ENCODE data around the gene BMP8A.
"Not testable (repeated sequence)": the region's sequence is repeated elsewhere in the genome, so short reads cannot be mapped to it uniquely, and the experiment has no call there.

Gene BMP8A

DNA sequence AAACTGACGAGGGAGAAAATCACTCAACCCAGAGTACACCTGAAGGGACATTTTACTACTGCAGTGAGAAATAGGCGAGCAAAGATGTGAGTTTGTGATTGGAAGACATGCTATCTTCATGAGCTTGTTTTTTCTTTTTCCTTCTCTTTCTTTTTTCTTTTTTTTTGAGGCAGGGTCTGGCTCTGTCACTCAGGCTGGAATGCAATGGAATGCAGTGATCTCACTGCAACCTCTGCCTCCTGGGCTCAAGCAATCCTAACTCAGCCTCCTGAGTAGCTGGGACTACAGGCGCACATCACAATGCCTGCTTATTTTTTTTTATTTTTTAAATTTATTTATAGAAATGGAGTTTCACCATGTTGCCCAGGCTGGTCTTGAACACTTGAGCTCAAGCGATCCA, 25.4 kb downstream of the BMP8A start:
- not testable (repeated sequence) for H3K27me3 ChIP-seq (ENCODE audit: insufficient read depth, poor library complexity, severe bottlenecking); H3K4me3 ChIP-seq (replicated peaks; ENCODE audit: insufficient read depth, low read length); H3K27ac ChIP-seq (replicated peaks); DNase-seq (ENCODE audit: low read depth in 1 of 2, low spot score in 1 of 2)

DNA sequence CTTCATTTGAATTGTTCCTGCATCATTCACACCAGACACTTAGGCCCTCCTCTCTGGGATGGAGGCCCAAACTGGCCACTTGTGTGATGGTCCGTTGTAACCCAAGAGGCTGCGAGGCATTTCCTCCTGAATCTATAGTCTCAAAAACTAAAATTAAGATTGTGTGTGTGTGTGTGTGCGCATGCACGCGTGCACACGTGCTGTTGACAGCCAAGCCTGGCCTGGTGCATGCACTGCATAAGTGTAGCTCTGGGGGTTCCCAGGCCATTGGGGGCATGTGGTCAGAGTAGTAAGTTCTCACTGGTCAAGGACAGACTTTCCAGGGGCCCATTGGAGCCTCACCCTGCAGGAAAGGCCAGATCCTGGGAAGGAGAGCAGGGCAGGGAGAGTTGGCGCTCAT, 26.5 kb downstream of the BMP8A start:
- DNase-seq (ENCODE audit: low read depth in 1 of 2, low spot score in 1 of 2); H3K4me3 ChIP-seq (replicated peaks; ENCODE audit: insufficient read depth, low read length); H3K27ac ChIP-seq (replicated peaks); H3K27me3 ChIP-seq (ENCODE audit: insufficient read depth, poor library complexity, severe bottlenecking): not testable (repeated sequence)

DNA sequence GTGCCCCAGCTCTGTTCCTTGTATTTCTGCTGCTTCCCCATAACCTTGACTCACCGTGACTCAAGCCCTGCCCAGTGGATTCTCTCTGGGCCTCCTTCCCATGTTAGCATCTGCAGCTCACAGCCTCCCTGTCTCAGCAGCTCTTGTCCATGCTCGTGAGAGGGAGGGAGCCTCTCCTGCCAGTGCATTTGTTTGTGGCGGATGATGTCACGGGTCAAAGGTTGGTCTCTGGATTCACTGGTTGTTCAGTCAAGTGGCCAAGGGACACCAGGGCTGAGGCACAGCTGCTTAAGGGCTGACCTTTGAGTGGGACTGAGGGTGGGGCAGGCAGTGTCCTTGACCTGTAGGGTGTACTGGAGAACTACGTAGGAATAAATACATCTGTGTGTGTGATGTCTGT, 27.9 kb downstream of the BMP8A start:
- not testable (repeated sequence) for H3K27me3 ChIP-seq (ENCODE audit: insufficient read depth, poor library complexity, severe bottlenecking); DNase-seq (ENCODE audit: low read depth in 1 of 2, low spot score in 1 of 2); H3K27ac ChIP-seq (replicated peaks)

DNA sequence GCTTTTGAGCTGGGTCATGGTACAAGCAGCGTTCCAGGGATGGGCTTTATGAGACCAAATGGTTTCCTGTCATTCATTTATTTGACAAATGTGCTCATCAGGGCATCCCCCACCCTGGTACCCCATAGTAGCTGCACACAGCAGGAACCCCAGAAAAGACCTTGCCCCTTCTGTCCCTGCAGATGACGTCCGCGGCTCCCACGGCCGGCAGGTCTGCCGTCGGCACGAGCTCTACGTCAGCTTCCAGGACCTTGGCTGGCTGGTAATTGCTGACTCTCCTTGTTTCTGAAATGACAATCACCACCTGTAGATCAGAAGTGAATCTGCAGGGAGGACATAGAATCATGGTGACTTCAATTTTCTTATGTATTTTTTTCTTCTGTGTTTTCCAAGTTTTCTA, 30.8 kb downstream of the BMP8A start:
- not testable (repeated sequence) for DNase-seq (ENCODE audit: low read depth in 1 of 2, low spot score in 1 of 2); H3K27me3 ChIP-seq (ENCODE audit: insufficient read depth, poor library complexity, severe bottlenecking); H3K4me3 ChIP-seq (replicated peaks; ENCODE audit: insufficient read depth, low read length); H3K27ac ChIP-seq (replicated peaks)

More for the DNA sequence above, 27.9 kb downstream of the BMP8A start:
- not testable (repeated sequence) for H3K4me3 ChIP-seq (replicated peaks; ENCODE audit: insufficient read depth, low read length)

DNA sequence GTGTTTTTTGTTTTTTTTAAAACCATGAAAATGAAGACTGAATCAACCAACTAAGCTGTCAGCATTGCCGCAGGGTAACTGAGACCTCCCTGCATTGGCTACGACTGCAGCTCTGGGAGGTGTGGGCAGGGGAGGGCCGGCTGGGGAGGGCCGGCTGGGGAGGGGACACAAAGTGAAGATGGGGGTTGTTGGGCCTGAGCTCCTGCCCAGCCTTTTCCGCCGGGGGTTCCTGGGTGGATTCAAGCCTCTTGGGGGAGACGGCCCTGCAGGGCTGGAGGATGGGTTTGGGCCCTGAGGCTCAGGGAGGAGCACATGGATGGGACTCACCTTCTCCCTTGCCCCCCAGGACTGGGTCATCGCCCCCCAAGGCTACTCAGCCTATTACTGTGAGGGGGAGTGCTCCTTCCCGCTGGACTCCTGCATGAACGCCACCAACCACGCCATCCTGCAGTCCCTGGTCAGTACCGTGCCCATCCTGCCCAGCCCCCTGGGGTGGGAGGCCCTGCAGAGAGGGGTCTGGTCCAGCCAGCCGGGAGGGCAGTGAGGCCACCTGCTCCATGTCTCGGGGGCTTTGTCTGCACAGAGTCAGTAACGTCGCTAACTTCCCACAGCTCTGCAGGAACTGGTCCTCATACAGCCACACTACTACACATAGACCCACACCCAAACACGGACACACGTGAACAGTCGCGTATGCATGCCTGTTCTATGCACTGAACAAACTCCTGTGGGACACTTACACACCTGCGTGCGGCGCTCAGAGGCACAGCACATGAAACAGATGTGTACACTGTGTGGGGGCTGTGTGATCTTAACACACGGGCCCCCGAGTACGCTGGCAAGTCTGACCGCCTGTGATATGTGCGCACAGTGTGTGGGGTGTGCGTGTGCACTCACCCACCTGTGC, 31.5 kb downstream of the BMP8A start:
- Histone ChIP-seq H3K4me3 (replicated peaks; ENCODE audit: insufficient read depth, low read length) (no peak overlapping the region), H3K27ac (replicated peaks) (no peak overlapping the region), H3K27me3 (ENCODE audit: insufficient read depth, poor library complexity, severe bottlenecking) (no peaks in the 10 kb centered on the region)
- TF ChIP-seq POLR2AphosphoS5 (IDR thresholded peaks at IDR 0.05; ENCODE audit: low read depth) (peak; percentile 45; the same call in 1 of the 2 replicates), GABPA (IDR thresholded peaks at IDR 0.05; ENCODE audit: low read depth) (no peak)
- no peak for DNase-seq (ENCODE audit: low read depth in 1 of 2, low spot score in 1 of 2)

DNA sequence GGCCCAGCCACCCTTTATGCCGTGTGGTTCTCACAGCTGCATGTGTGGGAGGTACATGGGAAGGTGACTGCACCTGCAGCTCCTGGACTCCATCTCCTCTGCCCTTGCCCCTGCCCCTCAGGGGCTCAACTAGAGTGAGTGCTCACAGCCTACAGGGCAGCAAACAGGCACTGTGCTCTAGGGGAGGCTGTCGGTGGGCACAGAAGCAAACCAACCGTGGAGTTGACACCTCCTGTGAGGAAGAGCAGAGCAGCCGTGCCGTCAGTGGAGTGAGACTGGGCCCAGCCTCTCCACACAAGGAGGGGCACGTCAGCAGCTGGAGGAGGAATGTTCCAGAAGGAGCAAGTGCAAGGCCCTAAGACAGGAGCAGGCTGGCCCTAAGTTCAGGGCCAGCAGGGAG, 32.7 kb downstream of the BMP8A start:
- DNase-seq (ENCODE audit: low read depth in 1 of 2, low spot score in 1 of 2) = no peak
- H3K27me3 ChIP-seq (ENCODE audit: insufficient read depth, poor library complexity, severe bottlenecking) = no peaks in the 10 kb centered on the region
- no peak overlapping the region for H3K27ac ChIP-seq (replicated peaks)
- no peak for TF ChIP-seq GABPA (IDR thresholded peaks at IDR 0.05; ENCODE audit: low read depth)
- TF ChIP-seq, protein P1, sequence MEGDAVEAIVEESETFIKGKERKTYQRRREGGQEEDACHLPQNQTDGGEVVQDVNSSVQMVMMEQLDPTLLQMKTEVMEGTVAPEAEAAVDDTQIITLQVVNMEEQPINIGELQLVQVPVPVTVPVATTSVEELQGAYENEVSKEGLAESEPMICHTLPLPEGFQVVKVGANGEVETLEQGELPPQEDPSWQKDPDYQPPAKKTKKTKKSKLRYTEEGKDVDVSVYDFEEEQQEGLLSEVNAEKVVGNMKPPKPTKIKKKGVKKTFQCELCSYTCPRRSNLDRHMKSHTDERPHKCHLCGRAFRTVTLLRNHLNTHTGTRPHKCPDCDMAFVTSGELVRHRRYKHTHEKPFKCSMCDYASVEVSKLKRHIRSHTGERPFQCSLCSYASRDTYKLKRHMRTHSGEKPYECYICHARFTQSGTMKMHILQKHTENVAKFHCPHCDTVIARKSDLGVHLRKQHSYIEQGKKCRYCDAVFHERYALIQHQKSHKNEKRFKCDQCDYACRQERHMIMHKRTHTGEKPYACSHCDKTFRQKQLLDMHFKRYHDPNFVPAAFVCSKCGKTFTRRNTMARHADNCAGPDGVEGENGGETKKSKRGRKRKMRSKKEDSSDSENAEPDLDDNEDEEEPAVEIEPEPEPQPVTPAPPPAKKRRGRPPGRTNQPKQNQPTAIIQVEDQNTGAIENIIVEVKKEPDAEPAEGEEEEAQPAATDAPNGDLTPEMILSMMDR (IDR thresholded peaks at IDR 0.05; ENCODE audit: insufficient read depth, low read length) = no peak
- TF ChIP-seq POLR2AphosphoS5 (IDR thresholded peaks at IDR 0.05; ENCODE audit: low read depth) = no peak; the same call in 1 of the 2 replicates
- no peak for TF ChIP-seq SPI1 (IDR thresholded peaks at IDR 0.05; ENCODE audit: borderline replicate concordance, low read depth)
- TF ChIP-seq, protein P2, sequence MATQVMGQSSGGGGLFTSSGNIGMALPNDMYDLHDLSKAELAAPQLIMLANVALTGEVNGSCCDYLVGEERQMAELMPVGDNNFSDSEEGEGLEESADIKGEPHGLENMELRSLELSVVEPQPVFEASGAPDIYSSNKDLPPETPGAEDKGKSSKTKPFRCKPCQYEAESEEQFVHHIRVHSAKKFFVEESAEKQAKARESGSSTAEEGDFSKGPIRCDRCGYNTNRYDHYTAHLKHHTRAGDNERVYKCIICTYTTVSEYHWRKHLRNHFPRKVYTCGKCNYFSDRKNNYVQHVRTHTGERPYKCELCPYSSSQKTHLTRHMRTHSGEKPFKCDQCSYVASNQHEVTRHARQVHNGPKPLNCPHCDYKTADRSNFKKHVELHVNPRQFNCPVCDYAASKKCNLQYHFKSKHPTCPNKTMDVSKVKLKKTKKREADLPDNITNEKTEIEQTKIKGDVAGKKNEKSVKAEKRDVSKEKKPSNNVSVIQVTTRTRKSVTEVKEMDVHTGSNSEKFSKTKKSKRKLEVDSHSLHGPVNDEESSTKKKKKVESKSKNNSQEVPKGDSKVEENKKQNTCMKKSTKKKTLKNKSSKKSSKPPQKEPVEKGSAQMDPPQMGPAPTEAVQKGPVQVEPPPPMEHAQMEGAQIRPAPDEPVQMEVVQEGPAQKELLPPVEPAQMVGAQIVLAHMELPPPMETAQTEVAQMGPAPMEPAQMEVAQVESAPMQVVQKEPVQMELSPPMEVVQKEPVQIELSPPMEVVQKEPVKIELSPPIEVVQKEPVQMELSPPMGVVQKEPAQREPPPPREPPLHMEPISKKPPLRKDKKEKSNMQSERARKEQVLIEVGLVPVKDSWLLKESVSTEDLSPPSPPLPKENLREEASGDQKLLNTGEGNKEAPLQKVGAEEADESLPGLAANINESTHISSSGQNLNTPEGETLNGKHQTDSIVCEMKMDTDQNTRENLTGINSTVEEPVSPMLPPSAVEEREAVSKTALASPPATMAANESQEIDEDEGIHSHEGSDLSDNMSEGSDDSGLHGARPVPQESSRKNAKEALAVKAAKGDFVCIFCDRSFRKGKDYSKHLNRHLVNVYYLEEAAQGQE (IDR thresholded peaks at IDR 0.05; ENCODE audit: insufficient replicate concordance, low read depth) = no peak
- no peak overlapping the region for H3K4me3 ChIP-seq (replicated peaks; ENCODE audit: insufficient read depth, low read length)

DNA sequence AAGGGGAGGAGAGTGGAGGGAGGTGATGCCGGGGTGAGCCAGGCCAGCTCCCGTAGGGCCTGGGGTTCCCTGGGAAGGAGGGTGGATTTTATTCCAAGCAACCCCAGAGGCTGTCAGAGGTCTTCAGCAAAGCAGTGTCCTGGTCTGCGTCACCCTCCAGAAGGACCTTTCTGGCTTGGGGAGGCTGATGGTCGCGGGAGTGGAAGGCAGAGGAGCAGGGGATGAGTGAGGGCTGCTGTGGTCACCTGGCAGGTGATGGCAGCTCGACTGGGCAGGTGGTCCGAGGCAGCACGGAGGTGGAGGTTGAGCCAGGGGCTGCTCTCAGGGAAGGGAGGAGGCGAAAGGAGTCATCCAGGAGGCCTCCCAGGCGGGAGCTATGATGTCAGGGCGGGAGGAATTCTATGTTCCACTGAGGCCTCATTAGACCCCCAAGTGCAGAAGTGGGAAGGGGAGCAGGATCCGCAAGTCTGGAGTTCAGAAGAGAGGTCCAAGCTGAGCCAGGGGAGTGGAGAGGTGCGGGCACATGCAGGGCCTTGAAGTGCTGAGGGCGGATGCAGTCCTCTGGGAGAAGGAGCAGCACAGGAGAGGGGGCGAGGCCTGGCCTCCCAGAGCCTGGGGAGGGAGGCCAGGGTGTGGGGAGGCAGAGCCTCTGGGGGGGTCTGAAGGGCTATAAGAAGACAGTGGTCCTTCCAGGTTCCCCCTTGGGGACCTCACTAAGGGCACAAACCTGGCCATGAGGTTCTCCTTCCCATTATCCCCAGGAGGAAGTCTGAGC, 33.3 kb downstream of the BMP8A start:
- H3K27me3 ChIP-seq (ENCODE audit: insufficient read depth, poor library complexity, severe bottlenecking) = no peaks in the 10 kb centered on the region
- TF ChIP-seq, protein P1 (IDR thresholded peaks at IDR 0.05; ENCODE audit: insufficient read depth, low read length) = no peak
- TF ChIP-seq, protein P2 (IDR thresholded peaks at IDR 0.05; ENCODE audit: insufficient replicate concordance, low read depth) = no peak
- TF ChIP-seq GABPA (IDR thresholded peaks at IDR 0.05; ENCODE audit: low read depth) (no peak), POLR2AphosphoS5 (IDR thresholded peaks at IDR 0.05; ENCODE audit: low read depth) (no peak), SPI1 (IDR thresholded peaks at IDR 0.05; ENCODE audit: borderline replicate concordance, low read depth) (no peak)
- no peak overlapping the region for H3K4me3 ChIP-seq (replicated peaks; ENCODE audit: insufficient read depth, low read length)
- DNase-seq (ENCODE audit: low read depth in 1 of 2, low spot score in 1 of 2) = no peak
- H3K27ac ChIP-seq (replicated peaks) = no peak overlapping the region
